ENCODE results near the gene RAP1GAP2. TPM values are rescaled to one million over a fixed set of nuclear protein-coding genes. Genes with fewer than 3 reads are reported as not detected.

Gene RAP1GAP2
- polyA plus RNA-seq, 4 donors = 17.6 to 32.1 (median 25.0) TPM

DNA sequence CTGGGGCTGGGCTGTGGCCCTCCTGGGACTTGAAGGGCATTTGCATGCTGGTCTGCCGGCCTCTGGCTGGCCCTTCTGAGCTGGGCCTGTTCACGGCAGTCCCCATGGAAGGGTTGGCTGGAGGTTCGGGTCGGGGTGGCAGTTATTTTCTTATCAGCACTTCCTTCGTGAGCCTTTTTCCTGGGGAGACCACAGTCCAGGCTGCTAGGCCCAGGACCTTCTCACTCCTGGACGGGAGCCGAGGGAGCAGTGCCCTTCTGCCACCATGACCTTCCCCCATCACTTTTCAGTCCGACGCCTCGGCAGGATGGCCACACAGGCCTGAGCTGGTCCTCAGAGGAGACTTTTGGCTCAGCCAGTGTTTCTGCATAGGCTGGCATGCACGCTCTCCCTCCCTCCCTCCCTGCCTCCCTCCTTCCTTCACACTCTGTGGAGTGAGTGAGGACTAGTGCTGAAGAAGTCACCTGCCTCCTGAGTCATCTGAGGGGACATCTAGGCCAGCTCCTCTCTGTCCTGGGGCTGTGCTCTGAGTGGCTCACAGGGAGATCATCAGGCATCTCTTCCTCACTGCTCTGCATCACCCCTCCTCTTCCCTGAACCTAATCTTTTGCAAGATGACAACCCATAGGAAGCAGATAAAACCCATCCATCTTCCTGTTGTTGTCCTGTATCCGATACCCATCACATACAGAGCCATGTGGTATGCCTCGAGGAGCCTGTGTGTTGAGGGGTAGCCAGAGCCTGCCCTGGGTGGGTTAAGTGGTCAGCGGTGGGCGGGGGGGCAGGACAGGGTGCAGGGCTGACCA is 109.7 kb downstream of the RAP1GAP2 start:
- DNase-seq (ENCODE audit: low read depth in 4 of 4, low spot score in 2 of 4) = no peak

DNA sequence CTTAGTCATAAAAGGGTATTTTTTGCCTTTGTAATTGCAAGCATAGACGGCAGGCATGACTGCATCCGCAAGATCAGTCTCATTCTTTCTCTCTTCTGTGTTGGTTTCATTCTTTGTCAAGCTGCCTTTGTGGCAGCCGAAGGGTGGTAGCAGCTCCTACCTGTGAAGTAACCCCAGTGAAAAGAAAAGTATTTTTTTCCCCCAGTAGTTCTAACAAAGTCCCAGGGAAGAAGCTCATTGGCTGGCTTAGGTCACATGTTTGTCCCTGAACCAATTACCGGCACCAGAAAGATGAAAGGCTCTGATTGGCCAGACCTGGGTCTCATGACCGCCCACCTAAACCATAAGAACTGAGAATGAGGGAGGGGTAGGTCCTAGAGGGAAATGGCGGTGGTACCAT is 110.7 kb downstream of the RAP1GAP2 start:
- no peak for DNase-seq (ENCODE audit: low read depth in 4 of 4, low spot score in 2 of 4)

DNA sequence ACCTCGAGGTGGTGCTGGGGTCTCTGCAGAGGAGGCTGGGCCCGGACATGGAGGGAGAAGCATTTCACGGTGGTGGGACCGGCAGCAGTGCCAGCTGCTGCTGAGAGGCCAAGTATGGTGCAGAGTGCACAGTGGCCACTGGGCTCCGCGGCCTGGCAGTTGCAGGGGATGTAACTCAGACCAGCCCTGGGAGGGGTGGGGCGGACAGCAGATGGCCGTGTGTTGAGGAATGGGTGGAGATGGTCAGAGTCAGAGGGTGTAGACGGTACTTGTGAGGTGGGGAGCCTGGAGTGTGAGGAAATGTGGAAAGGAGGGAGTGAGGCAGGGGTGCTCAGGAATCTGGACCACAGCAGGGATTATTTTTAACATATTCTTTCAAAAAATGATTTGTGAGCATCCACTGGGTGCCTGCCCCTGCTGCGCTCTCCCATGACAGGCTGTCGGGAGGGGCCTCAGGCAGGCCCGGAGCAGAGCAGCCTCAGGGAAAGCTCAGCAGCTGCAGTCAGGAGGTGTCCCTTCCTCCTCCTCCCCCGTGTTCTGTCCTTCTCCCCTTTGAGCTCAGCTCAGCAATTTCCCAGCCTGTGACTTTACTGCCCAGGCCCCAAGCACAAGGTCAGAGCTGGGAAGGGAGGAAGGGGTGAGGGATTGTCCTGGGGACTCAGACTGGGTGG is 113.1 kb downstream of the RAP1GAP2 start:
- no peak for DNase-seq (ENCODE audit: low read depth in 4 of 4, low spot score in 2 of 4)

DNA sequence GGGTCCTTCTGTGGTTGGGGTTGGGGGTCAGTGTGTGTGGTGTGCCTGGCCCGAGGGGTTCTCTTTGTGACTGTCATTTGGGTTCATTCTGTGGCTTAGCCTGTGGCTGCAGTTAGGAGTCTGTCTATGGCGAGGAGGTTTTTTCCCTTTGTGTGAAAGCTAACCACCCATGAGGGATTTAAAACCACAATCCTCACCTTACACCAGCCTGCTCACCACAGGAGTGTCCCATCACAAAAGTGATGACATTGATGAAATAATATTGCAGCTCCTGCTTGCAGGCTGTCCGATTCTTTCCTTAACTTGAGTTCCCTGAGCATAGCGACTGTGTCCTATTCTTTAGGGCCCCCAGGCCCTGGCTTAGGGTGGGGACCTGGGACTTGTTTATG is 113.6 kb downstream of the RAP1GAP2 start:
- no peak for DNase-seq (ENCODE audit: low read depth in 4 of 4, low spot score in 2 of 4)

DNA sequence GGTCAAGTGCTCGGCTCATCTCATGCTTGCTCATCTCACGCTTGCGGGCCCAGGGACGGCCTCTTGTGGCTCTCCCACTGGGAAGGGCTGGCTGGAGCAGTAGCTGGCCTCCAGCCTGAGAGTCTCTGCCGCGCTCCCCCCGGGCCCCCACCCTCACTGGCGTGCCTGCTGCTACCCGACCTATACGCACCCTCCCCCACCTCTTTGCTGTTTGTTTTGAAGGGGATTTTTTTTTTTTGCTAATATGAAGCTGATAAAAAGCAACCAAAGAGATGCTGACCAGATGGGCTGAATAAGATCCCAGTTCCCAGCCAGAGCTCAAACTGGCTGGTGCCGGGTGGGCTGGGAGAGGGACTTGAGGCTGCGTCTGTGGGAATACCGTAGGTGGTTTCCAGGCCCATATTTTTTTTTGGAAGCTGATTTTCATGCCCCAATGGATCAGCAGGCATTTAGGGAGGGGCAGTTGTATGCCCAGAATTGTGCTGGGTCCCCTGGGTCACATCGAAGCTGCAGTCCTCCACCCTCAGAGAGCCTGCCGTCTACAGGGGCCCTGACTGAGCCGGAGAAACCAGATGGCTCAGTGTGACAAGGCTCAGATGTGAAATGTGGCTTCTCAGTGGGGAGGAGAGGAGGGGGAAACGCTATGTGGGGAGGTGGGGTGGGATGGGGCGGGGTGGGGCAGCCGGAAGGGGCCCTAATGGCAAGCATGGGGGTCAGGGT is 115.0 kb downstream of the RAP1GAP2 start:
- no peak for DNase-seq (ENCODE audit: low read depth in 4 of 4, low spot score in 2 of 4)

DNA sequence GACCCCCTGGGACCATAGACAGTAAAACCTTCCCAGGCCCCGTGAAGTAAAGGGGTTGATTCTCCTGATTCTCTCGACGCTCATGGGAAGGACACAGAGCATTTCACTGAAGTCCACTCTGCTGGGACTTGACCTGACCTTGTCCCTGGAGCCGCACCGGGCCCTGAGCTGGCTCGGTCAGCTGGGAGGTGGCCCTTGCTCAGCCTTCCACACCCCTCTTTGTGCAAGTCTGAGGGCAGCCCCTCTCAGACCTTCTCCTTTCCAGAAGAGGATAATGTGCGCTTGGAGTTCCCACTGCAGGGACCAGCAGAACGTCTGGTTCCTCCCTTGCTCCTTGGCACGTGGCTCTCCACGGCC is 115.5 kb downstream of the RAP1GAP2 start:
- no peak for DNase-seq (ENCODE audit: low read depth in 4 of 4, low spot score in 2 of 4)

DNA sequence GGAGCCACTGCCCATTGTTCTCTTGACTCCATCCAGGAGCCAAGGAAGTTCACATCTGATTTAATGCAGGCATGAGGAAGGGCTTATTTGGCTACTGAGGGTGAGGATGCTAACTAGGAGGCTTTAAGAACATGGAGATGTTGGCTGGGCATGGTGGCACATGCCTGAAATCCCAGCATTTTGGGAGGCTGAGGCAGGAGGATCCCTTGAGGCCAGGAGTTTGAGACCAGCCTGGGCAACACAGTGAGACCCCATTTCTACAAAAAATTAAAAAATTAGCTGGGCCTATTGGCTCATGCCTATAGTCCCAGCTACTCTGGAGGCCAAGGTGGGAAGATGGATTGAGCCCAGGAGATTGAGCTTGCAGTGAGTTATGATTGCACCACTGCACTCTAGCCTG is 116.5 kb downstream of the RAP1GAP2 start:
- DNase-seq (ENCODE audit: low read depth in 4 of 4, low spot score in 2 of 4) = no peak

DNA sequence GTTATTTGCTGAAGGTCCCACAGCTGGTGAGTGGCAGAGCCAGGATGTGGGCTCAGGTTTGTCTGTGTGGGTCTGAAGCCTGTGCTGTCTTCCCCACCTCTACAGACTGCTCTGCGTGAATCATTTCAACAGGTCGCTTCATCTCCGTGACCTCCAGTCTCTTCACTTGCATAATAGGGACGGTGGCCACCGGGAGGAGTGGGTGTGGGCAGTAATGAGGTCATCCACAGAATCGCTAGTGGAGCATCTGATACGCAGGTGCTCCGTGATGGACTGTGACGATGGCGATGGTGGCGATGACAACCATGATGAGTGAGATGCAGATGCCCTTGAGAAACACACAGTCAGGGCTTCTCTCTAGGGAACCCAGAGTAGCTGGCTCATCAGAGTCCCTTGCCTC is 120.2 kb downstream of the RAP1GAP2 start:
- no peak for DNase-seq (ENCODE audit: low read depth in 4 of 4, low spot score in 2 of 4)

DNA sequence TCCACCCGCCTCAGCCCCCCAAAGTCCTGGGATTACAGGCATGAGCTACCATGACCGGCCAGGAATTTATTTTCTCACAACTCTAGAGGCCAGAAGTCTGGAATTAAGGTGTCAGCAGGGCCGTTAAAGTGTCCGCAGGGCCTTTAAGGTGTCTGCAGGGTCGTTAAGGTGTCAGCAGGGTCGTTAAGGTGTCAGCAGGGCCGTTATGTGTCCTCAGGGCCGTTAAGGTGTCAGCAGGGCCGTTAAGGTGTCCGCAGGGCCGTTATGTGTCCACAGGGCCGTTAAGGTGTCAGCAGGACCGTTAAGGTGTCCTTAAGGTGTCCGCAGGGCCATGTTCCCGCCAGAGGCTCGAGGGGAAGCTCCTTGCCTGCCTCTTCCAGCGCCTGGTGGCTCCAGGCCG is 125.2 kb downstream of the RAP1GAP2 start:
- DNase-seq (ENCODE audit: low read depth in 4 of 4, low spot score in 2 of 4) = no peak

DNA sequence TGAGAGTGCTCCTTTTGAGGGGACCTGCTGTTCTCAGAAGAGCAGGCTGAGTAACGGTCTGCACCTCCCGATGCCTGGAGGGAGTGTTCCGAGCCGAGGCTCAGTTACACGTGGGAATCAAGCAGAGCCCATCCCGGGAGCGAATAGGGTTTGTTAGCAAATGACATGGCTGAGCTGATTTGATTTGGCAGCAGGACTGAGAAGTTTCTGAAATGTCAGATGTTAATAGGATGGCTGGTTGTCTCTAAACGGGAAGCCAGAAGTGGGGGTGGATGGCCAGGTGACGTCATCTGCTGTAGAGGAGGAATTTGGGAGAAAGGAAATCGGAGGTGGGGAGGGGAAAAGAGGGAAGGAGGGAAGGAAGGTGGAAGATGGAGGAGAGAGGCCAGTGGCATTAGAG is 128.0 kb downstream of the RAP1GAP2 start:
- DNase-seq (ENCODE audit: low read depth in 4 of 4, low spot score in 2 of 4) = no peak

DNA sequence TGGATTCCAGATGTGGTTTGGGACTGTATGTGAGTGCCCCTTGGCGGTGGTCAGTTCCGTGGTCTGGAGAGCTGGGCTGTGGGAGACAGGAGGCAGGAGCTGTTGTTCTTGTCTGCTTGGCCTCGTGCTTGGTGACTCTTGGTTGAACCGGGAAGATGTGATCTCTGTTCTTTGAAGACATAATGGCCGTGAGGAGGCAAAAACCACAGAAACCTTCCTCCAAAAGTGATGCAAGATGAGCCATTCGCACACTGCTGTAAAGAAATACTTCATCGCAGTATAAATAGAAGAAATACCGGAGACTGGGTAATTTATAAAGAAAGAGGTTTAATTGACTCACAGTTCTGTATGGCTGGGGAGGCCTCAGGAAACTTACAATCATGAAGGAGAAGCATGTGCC is 128.8 kb downstream of the RAP1GAP2 start:
- DNase-seq (ENCODE audit: low read depth in 4 of 4, low spot score in 2 of 4) = no peak

DNA sequence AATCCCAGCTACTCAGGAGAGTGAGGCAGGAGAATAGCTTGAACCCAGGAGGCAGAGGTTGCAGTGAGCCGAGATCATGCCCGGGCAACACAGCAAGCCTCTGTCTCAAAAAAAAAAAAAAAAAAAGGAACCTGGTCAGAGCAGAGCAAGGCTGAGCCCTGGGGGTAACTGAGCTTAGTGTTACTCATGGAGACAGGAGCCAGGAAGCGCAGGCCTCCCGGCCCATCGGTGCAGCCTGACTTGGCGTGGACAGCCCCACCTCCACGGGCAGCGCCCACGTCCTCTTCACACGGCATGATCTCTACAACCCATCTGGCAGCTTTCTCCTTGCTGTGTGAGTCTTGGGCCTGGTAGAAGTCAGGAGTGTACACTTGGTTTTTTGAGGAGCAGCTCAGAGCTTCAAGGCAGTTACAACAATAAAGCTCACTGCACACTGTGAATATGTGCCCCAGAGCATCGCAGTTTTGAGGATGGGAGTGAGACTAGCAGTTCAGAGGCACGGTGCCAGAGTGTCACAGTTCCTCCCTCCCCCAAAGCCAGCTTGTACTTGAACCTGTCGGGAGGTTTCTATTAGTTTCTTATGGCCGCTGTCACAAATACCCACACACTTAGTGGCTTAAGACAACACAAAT is 129.9 kb downstream of the RAP1GAP2 start:
- no peak for DNase-seq (ENCODE audit: low read depth in 4 of 4, low spot score in 2 of 4)

DNA sequence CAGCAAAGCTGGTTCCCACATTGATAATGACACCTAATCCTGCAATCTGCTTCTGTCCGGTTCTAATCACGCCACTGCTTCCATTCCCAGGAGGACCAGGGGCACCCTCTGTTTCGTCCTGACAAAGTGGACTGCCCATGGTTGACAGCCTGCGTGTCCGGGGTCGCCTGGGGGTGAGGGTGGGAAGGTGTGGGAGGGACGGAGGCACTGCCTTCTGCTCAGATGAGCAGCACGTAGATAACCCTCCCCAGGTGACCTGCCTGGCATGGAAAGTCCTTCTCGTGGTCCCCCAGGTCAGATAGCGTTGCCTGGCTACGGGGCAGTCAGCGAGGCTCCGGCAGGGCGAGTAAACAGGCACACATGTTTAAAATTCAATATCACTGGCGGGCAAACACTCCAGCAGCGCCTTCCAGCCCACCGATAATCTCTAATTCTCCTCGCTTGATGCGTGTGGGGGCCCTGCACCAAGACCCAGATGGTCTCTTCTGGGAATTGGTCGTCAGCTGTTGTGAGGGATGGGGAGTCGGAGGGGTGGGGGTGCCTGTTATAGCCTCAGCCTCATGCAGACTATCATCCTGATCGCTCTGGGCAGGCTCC is 132.2 kb downstream of the RAP1GAP2 start:
- no peak for DNase-seq (ENCODE audit: low read depth in 4 of 4, low spot score in 2 of 4)

DNA sequence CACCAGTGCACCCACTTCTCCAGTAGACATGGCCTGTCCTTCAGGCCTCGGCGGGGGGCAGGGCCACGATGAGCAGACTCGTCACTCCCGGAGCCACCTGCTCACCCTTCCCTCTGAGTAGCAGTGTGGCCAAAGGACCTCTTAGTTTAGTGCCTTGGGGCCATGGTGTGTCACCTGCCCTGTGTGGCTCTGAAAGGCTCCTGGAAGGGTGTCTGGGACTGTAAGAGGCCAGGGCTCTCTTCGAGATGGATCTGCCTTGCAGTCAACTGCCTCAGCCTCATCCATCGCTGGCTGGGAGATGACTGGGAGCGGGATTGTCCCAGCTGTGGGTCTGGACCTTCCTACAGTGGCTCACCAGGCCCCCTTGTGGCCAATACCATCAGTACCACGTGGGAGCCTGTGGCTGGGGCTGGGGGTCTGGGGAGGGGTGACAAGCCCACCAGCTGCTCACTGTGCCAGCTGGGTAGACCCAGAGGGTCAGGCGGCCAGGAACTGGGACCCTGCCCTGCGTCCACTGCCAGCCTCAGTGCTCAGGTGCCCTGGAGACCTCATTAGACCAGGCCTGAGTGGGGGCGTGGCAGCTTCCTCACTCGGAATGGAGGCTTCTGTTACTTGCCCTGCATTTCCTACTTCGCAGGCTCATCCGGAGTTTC is 133.8 kb downstream of the RAP1GAP2 start:
- no peak for DNase-seq (ENCODE audit: low read depth in 4 of 4, low spot score in 2 of 4)

DNA sequence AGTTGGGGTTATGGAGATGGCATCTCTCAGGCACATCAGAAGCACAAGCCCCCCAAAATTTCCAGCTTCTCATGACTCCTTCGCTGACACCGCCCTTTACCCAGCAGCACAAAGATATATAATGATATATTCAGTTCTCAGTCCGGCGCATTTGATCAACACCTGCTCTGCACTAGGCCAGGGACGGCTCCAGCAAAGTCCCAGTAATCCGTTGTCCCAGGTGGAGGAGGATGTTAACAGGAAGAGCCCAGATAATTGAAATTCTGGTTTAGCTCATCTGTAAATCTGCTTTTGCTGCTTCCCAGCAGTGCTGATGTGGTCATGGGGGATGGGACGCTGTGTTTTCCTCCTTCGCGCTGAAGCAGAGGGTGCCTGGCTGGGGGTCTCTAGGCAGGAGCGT is 135.6 kb downstream of the RAP1GAP2 start:
- DNase-seq (ENCODE audit: low read depth in 4 of 4, low spot score in 2 of 4) = no peak

DNA sequence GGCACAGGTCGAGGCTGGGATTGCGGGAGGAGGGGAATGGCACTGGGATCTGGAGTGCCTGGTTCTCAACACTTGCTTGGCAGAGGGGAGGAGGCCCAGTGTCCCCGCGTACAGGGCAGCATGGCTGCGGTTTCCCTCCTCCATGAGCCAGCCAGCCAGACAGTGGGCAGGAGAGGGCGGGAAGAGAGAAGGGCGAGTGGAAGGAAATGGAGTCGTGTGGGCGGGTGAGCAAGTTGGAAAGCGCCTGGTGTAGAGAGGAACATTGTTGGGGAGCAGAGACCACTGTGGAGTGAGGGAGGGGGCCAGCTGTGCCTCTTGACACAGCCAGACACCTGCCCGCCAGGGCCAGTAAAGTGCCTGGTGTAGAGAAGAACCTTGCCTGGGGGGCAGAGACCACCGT is 136.7 kb downstream of the RAP1GAP2 start:
- no peak for DNase-seq (ENCODE audit: low read depth in 4 of 4, low spot score in 2 of 4)

DNA sequence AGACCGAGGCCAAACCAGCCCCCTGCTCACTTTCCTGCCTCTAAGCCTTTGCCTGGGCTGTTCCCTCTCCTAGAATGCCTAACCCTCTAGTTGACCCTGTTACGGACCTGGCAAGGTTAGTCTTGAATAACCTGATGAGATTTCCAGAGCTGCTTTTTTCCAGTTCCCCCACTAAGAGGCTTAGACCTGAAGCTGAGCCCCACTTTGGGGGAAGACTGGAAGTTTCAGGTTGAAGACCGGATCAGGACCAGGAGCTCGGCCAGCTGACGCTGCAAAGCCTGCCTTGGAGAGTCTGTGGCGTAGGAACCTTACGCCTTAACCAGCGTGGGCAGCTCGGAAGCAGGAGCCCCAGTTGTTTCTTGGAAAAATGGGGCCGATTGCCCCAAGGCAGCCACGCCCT is 137.4 kb downstream of the RAP1GAP2 start:
- no peak for DNase-seq (ENCODE audit: low read depth in 4 of 4, low spot score in 2 of 4)

DNA sequence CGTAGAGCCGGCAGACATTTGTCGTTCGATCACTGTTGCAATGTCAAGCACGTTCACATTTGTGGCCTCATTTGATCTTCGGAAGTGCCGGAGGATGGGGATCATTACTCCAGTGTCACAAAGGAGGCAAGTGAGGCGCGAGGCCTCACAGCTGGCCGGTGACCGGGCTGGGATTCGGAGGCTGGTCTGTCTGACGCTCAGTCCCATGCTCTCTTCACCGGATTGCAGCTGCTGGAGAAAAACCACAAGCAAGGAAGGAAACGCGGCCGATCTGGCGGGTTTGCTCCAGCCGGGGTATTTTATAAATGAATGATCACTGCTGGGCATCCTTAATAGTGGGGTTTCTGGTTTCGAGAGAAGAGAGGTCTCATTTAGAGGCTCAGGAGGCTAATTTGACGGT is 139.4 kb downstream of the RAP1GAP2 start:
- DNase-seq (ENCODE audit: low read depth in 4 of 4, low spot score in 2 of 4) = no peak

DNA sequence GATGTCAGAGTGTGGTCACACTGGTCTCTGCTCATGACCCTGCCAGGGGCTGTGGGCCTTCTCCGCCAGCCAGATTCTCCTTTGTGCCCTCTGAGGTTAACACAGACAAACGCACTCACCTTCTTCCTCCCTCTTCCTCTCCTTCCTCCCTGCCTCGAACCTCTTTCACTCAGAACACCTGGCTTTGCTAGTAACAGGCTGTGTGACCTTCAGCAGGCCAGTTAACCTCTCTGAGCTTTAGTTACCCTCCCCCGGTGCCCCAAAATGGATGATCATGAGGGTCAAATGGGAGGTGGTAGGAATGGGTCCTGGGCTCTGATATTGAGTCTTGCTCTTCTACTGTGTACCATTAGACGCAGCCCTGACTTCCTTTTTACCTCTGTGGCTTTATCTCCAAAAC is 140.1 kb downstream of the RAP1GAP2 start:
- DNase-seq (ENCODE audit: low read depth in 4 of 4, low spot score in 2 of 4) = no peak

DNA sequence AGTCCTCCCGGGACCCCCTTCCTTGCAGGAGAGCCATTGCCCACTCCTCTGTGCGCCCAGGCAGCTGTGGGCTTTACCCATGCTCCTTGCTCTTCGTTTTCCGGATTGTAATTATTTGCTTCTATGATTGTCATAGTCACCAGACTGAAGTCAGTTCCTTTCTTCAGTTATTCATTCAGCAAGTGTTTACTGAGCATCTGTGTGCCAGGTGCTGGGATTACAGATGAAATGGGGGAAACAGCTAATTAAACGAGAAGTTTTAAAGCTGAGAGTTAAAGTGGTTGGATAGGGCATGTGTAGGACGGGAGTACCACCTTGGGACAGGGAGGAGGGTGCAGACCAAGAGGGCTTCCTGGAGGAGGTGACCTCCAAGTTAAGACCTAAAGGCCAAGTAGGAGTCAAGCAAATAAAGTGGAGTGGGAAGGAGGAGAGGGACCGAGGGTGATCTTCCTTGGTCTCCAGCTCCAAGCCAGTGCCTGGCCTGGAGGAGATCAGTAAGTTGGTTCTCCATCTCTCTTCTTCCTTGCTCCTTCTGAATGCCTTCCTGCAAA is 140.6 kb downstream of the RAP1GAP2 start:
- DNase-seq (ENCODE audit: low read depth in 4 of 4, low spot score in 2 of 4) = no peak
